ENCODE results near the gene NCEH1.
A peak's percentile ranks its signal among the peaks of the same experiment; 100 is the strongest.

Gene NCEH1

GRCh38 chr3:172653004-172653572 is 57.8 kb downstream of the NCEH1 start:
- no peak overlapping the region for H3K9ac ChIP-seq (ENCODE audit: low read length)
- H3K36me3 ChIP-seq (ENCODE audit: control insufficient read depth, insufficient read depth, low read length, severe bottlenecking), result no peaks in the 10 kb centered on the region
- H3K9me3 ChIP-seq (ENCODE audit: control insufficient read depth, low read length), result no peaks in the 10 kb centered on the region
- H3K4me1 ChIP-seq (ENCODE audit: control insufficient read depth, insufficient read depth, low read length), result peaks cover 19% of the 10 kb centered on the region
- H3K27me3 ChIP-seq (replicated peaks; ENCODE audit: control insufficient read depth, insufficient read depth, low read length), result no peaks in the 10 kb centered on the region
- DNase-seq (ENCODE audit: low read depth), result no peak
- H3K4me3 ChIP-seq (ENCODE audit: low read length), result no peak overlapping the region

DNA sequence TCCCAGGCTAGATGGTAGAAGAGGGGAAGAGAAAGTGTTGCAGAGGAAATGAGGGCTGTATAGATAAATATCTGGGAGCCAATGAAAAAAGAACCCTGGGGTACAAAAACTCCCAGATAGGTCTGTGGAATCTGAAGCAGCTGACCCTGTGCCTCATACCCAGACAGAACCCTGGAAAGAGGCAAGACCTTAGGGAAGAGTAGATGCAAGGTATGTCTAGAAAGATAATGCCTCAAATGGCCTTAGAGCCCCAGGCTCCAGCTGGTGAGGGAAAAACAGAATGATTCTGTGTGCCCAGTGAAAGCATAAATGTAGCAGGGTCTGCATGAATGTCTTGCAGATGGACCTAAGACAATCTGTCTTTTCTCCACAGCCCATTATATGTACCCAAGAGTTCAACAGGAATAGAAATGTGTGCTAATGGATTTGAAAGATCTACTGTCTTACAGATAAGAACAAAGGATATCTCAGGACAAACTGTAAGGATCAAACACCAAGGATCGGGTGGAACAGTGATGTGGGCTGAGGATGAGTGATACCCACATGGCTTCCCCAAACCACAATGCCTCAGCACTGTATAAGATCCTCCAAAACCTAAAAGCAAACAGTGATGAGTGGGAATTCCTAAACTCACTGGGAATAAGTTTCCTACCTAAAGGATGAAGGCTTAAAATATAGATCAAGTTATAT is 58.8 kb downstream of the NCEH1 start:
- Histone ChIP-seq H3K4me1 (ENCODE audit: control insufficient read depth, insufficient read depth, low read length) (peaks cover 12% of the 10 kb centered on the region), H3K27me3 (replicated peaks; ENCODE audit: control insufficient read depth, insufficient read depth, low read length) (no peaks in the 10 kb centered on the region), H3K9ac (ENCODE audit: low read length) (no peak overlapping the region), H3K36me3 (ENCODE audit: control insufficient read depth, insufficient read depth, low read length, severe bottlenecking) (no peaks in the 10 kb centered on the region), H3K4me3 (ENCODE audit: low read length) (no peak overlapping the region), H3K9me3 (ENCODE audit: control insufficient read depth, low read length) (no peaks in the 10 kb centered on the region)
- no peak for DNase-seq (ENCODE audit: low read depth)

- H3K9ac ChIP-seq (ENCODE audit: low read length), result no peak overlapping the region
- no peaks in the 10 kb centered on the region for H3K27me3 ChIP-seq (replicated peaks; ENCODE audit: control insufficient read depth, insufficient read depth, low read length)
- H3K4me3 ChIP-seq (ENCODE audit: low read length), result no peak overlapping the region
- H3K4me1 ChIP-seq (ENCODE audit: control insufficient read depth, insufficient read depth, low read length), result peaks cover 19% of the 10 kb centered on the region
- no peak for DNase-seq (ENCODE audit: low read depth)
- H3K9me3 ChIP-seq (ENCODE audit: control insufficient read depth, low read length), result no peaks in the 10 kb centered on the region
- no peaks in the 10 kb centered on the region for H3K36me3 ChIP-seq (ENCODE audit: control insufficient read depth, insufficient read depth, low read length, severe bottlenecking)
Observed at GRCh38 chr3:172649987-172650386, 60.9 kb downstream of the NCEH1 start.

DNA sequence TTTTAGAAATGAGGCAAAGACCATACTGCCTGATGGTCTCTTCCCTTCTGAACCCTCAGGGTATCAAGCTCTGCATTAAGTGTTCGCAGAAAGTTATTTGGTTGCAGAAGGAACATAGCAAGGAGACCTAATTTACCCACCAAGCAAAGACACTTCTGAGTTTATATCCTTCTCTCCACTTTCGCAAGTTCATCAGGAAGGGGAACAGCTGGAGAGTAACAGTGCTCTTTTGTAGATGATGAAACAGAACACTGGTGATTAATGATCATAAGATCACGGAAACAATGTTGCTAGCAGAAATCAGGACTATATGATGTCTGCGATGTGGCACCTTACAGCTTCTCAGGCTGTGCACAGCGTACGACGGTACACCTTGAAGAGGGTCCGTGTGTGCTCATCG is 62.1 kb downstream of the NCEH1 start:
- peaks cover 19% of the 10 kb centered on the region for H3K4me1 ChIP-seq (ENCODE audit: control insufficient read depth, insufficient read depth, low read length)
- no peaks in the 10 kb centered on the region for H3K9me3 ChIP-seq (ENCODE audit: control insufficient read depth, low read length)
- H3K27me3 ChIP-seq (replicated peaks; ENCODE audit: control insufficient read depth, insufficient read depth, low read length), result no peaks in the 10 kb centered on the region
- H3K4me3 ChIP-seq (ENCODE audit: low read length), result no peak overlapping the region
- no peaks in the 10 kb centered on the region for H3K36me3 ChIP-seq (ENCODE audit: control insufficient read depth, insufficient read depth, low read length, severe bottlenecking)
- DNase-seq (ENCODE audit: low read depth), result peak; percentile 49
- H3K9ac ChIP-seq (ENCODE audit: low read length), result no peak overlapping the region

GRCh38 chr3:172647823-172648222 is 63.0 kb downstream of the NCEH1 start:
- H3K36me3 ChIP-seq (ENCODE audit: control insufficient read depth, insufficient read depth, low read length, severe bottlenecking), result no peaks in the 10 kb centered on the region
- H3K9ac ChIP-seq (ENCODE audit: low read length), result no peak overlapping the region
- no peak overlapping the region for H3K4me3 ChIP-seq (ENCODE audit: low read length)
- no peaks in the 10 kb centered on the region for H3K27me3 ChIP-seq (replicated peaks; ENCODE audit: control insufficient read depth, insufficient read depth, low read length)
- DNase-seq (ENCODE audit: low read depth), result no peak
- H3K4me1 ChIP-seq (ENCODE audit: control insufficient read depth, insufficient read depth, low read length), result peaks cover 19% of the 10 kb centered on the region
- no peaks in the 10 kb centered on the region for H3K9me3 ChIP-seq (ENCODE audit: control insufficient read depth, low read length)

DNA sequence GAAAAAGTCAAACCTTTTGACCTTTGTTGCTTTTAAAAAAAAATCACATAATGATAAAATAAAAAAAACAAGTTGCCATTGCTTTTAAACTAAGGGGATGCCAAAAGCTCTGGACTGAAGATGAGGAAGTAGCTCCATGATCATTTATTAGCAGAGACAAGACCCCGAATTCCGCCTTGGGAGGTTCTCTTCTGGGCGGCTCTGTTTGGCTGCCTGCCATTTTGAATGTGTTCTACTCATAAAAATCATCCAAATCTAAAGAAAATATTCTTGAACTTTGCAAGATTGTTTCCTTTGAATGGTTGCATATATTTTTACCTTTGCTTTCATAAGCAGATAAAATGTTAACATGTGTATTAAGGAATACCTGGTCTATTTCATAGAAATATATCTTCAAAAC is 63.8 kb downstream of the NCEH1 start:
- Histone ChIP-seq H3K9me3 (ENCODE audit: control insufficient read depth, low read length) (no peaks in the 10 kb centered on the region), H3K4me3 (ENCODE audit: low read length) (no peak overlapping the region), H3K27me3 (replicated peaks; ENCODE audit: control insufficient read depth, insufficient read depth, low read length) (no peaks in the 10 kb centered on the region), H3K9ac (ENCODE audit: low read length) (no peak overlapping the region), H3K4me1 (ENCODE audit: control insufficient read depth, insufficient read depth, low read length) (peaks cover 19% of the 10 kb centered on the region), H3K36me3 (ENCODE audit: control insufficient read depth, insufficient read depth, low read length, severe bottlenecking) (no peaks in the 10 kb centered on the region)
- no peak for DNase-seq (ENCODE audit: low read depth)

- Histone ChIP-seq H3K36me3 (ENCODE audit: control insufficient read depth, insufficient read depth, low read length, severe bottlenecking) (no peaks in the 10 kb centered on the region), H3K27me3 (replicated peaks; ENCODE audit: control insufficient read depth, insufficient read depth, low read length) (no peaks in the 10 kb centered on the region), H3K9ac (ENCODE audit: low read length) (no peak overlapping the region), H3K4me1 (ENCODE audit: control insufficient read depth, insufficient read depth, low read length) (peaks cover 19% of the 10 kb centered on the region), H3K4me3 (ENCODE audit: low read length) (no peak overlapping the region), H3K9me3 (ENCODE audit: control insufficient read depth, low read length) (no peaks in the 10 kb centered on the region)
- DNase-seq (ENCODE audit: low read depth), result peak; percentile 65
Observed at GRCh38 chr3:172646439-172647015, 64.3 kb downstream of the NCEH1 start.

GRCh38 chr3:172644258-172644657 is 66.6 kb downstream of the NCEH1 start:
- Histone ChIP-seq H3K4me3 (ENCODE audit: low read length) (no peak overlapping the region), H3K9ac (ENCODE audit: low read length) (no peak overlapping the region), H3K27me3 (replicated peaks; ENCODE audit: control insufficient read depth, insufficient read depth, low read length) (no peaks in the 10 kb centered on the region), H3K36me3 (ENCODE audit: control insufficient read depth, insufficient read depth, low read length, severe bottlenecking) (no peaks in the 10 kb centered on the region), H3K4me1 (ENCODE audit: control insufficient read depth, insufficient read depth, low read length) (peaks cover 23% of the 10 kb centered on the region), H3K9me3 (ENCODE audit: control insufficient read depth, low read length) (no peaks in the 10 kb centered on the region)
- DNase-seq (ENCODE audit: low read depth), result no peak

GRCh38 chr3:172643506-172644179 is 67.2 kb downstream of the NCEH1 start:
- no peak overlapping the region for H3K4me3 ChIP-seq (ENCODE audit: low read length)
- H3K9ac ChIP-seq (ENCODE audit: low read length), result no peak overlapping the region
- no peak for DNase-seq (ENCODE audit: low read depth)
- no peaks in the 10 kb centered on the region for H3K9me3 ChIP-seq (ENCODE audit: control insufficient read depth, low read length)
- peaks cover 17% of the 10 kb centered on the region for H3K4me1 ChIP-seq (ENCODE audit: control insufficient read depth, insufficient read depth, low read length)
- no peaks in the 10 kb centered on the region for H3K36me3 ChIP-seq (ENCODE audit: control insufficient read depth, insufficient read depth, low read length, severe bottlenecking)
- H3K27me3 ChIP-seq (replicated peaks; ENCODE audit: control insufficient read depth, insufficient read depth, low read length), result no peaks in the 10 kb centered on the region

- H3K4me1 ChIP-seq (ENCODE audit: control insufficient read depth, insufficient read depth, low read length), result peaks cover 6% of the 10 kb centered on the region
- no peak for DNase-seq (ENCODE audit: low read depth)
- no peaks in the 10 kb centered on the region for H3K9me3 ChIP-seq (ENCODE audit: control insufficient read depth, low read length)
- no peak overlapping the region for H3K4me3 ChIP-seq (ENCODE audit: low read length)
- no peaks in the 10 kb centered on the region for H3K36me3 ChIP-seq (ENCODE audit: control insufficient read depth, insufficient read depth, low read length, severe bottlenecking)
- H3K9ac ChIP-seq (ENCODE audit: low read length), result no peak overlapping the region
- H3K27me3 ChIP-seq (replicated peaks; ENCODE audit: control insufficient read depth, insufficient read depth, low read length), result no peaks in the 10 kb centered on the region
Observed at GRCh38 chr3:172641291-172641690, 69.6 kb downstream of the NCEH1 start.

DNA sequence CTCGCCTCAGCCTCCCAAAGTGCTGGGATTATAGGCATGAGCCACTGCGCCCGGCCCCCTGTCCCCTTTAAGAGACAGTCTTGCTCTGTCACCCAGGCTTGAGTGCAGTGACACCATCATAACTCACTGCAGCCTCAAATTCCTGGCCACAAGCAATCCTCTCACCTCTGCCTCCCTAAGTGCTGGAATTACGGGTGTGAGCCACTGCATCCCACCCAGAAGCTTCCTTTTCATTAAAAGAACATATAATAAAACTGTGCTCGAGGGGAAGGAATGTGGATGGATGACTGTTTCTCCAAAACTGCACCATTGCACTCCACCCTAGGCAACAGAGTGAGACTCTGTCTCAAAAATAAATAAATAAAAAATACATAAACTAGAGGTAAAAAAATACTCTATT is 70.1 kb downstream of the NCEH1 start:
- H3K36me3 ChIP-seq (ENCODE audit: control insufficient read depth, insufficient read depth, low read length, severe bottlenecking), result no peaks in the 10 kb centered on the region
- H3K27me3 ChIP-seq (replicated peaks; ENCODE audit: control insufficient read depth, insufficient read depth, low read length), result no peaks in the 10 kb centered on the region
- H3K4me3 ChIP-seq (ENCODE audit: low read length), result no peak overlapping the region
- H3K9me3 ChIP-seq (ENCODE audit: control insufficient read depth, low read length), result no peaks in the 10 kb centered on the region
- no peak overlapping the region for H3K9ac ChIP-seq (ENCODE audit: low read length)
- no peak for DNase-seq (ENCODE audit: low read depth)
- H3K4me1 ChIP-seq (ENCODE audit: control insufficient read depth, insufficient read depth, low read length), result peaks cover 6% of the 10 kb centered on the region
